Endothelial cell of umbilical vein (primary cell): Measurements from ENCODE around the gene SUSD2. TPM values are rescaled to one million over a fixed set of nuclear protein-coding genes. Genes with fewer than 3 reads are reported as not detected.

ENCODE experiments used
- BruUV-seq: library from RNA; stranded (reverse); fragments of 400-500 nt; replicated peaks from 2 replicates; lab custom pipeline; 2021; lab: Mats Ljungman, UMichigan
- CTCF ChIA-PET: fragments of 300-600, 350-600 bp; sonication (Branson Sonifier 250); formaldehyde crosslinking; loops from one replicate; lab custom pipeline; 2021; ENCODE audit warnings: antibody characterized with exemption, inconsistent platforms; lab: Charles Lee
- POLR2A ChIA-PET: fragments of 300-600, 350-600 bp; sonication (Branson Sonifier 250); formaldehyde crosslinking; loops from one replicate; lab custom pipeline; 2021; ENCODE audit warnings: antibody characterized with exemption, inconsistent platforms; lab: Charles Lee
- DNase-seq: peaks from one replicate; pipeline ENCODE4 v3.0.0-alpha.2; 2011; ENCODE audit warnings: low read depth, low spot score
- FAIRE-seq: peaks from 2 replicates; lab custom pipeline; 2011; peaks lifted over from hg19 to GRCh38; lab: Jason Lieb, UNC
- H2AFZ ChIP-seq: 2 replicates; pipeline ENCODE4 v1.6.0; 2012; ENCODE audit warnings: low read depth, low read length, control low read depth, inconsistent platforms
- H3K27ac ChIP-seq: 2 replicates; pipeline ENCODE4 v1.5.1; 2011; ENCODE audit warnings: low read depth, mild to moderate bottlenecking, control low read depth, low read length, moderate library complexity; ENCODE audit not compliant: insufficient read depth
- H3K27me3 ChIP-seq, 2 experiments: 2 replicates each; pipeline versions ENCODE4 v1.6.0 to v1.6.1; 2011; ENCODE audit warnings: low read length in 2 of 2, mixed read lengths in 1 of 2; ENCODE audit not compliant: control insufficient read depth in 2 of 2, insufficient read depth in 2 of 2
- H3K36me3 ChIP-seq, 2 experiments: 2 replicates in 1 of 2; 3 replicates in 1 of 2; pipeline ENCODE4 v1.5.1; 2011; ENCODE audit warnings: low read length in 2 of 2, mild to moderate bottlenecking in 1 of 2, moderate library complexity in 1 of 2; ENCODE audit not compliant: control insufficient read depth in 2 of 2, insufficient read depth in 2 of 2; ENCODE audit errors: extremely low read depth in 1 of 2
- H3K4me1 ChIP-seq: 3 replicates; pipeline ENCODE4 v1.5.1; 2011; ENCODE audit warnings: mild to moderate bottlenecking, low read length; ENCODE audit not compliant: control insufficient read depth, insufficient read depth; ENCODE audit errors: extremely low read depth
- H3K4me2 ChIP-seq: 2 replicates; pipeline ENCODE4 v1.6.1; 2011; ENCODE audit warnings: low read length, control low read depth, mixed read lengths; ENCODE audit not compliant: insufficient read depth
- H3K4me3 ChIP-seq, 3 experiments: fragments of 200-600 bp in 1 of 3; sonication (generic), shearing (Covaris generic) in 1 of 3; replicated peaks in 1 of 3; 2 replicates each; pipeline ENCODE4 v1.5.1; 2011 to 2016; ENCODE audit warnings: control low read depth in 3 of 3, low read length in 3 of 3, mild to moderate bottlenecking in 2 of 3, inconsistent platforms in 1 of 3, low read depth in 1 of 3, moderate library complexity in 1 of 3; ENCODE audit not compliant: insufficient read depth in 1 of 3
- H3K79me2 ChIP-seq: 2 replicates; pipeline ENCODE4 v1.6.0; 2012; ENCODE audit warnings: low read length, inconsistent platforms; ENCODE audit not compliant: control insufficient read depth, insufficient read depth
- H3K9ac ChIP-seq: replicated peaks from 2 replicates; pipeline ENCODE3; 2011; ENCODE audit warnings: low read length, control low read depth; ENCODE audit not compliant: insufficient read depth; ENCODE audit errors: extremely low read depth
- H3K9me1 ChIP-seq: replicated peaks from 3 replicates; pipeline ENCODE4 v1.6.0; 2011; ENCODE audit warnings: mild to moderate bottlenecking, low read length; ENCODE audit not compliant: control insufficient read depth, insufficient read depth; ENCODE audit errors: extremely low read depth
- H3K9me3 ChIP-seq: replicated peaks from 2 replicates; pipeline ENCODE4 v1.5.1; 2012; ENCODE audit warnings: low read length, inconsistent platforms; ENCODE audit not compliant: control insufficient read depth, insufficient read depth
- H4K20me1 ChIP-seq: replicated peaks from 2 replicates; pipeline ENCODE3; 2011; ENCODE audit warnings: mild to moderate bottlenecking, low read length; ENCODE audit not compliant: control insufficient read depth, insufficient read depth; ENCODE audit errors: extremely low read depth
- CTCF ChIP-seq, 2 donors: IDR thresholded peaks; 1 replicate in 1 of 2; 2 replicates in 1 of 2; pipeline ENCODE4 v1.5.1; 2011; ENCODE audit warnings: low read length in 2 of 2, mild to moderate bottlenecking in 2 of 2, moderate library complexity in 2 of 2, control low read depth in 1 of 2, inconsistent platforms in 1 of 2, low read depth in 1 of 2; ENCODE audit not compliant: insufficient read depth in 1 of 2; ENCODE audit errors: extremely low read depth in 1 of 2
- FOS ChIP-seq: IDR thresholded peaks from 2 replicates; pipeline ENCODE4 v1.6.1; 2011; ENCODE audit warnings: mild to moderate bottlenecking, low read length, moderate library complexity, borderline replicate concordance; ENCODE audit not compliant: insufficient read depth
- dilution Hi-C: fragments of 300-500 bp; cut with MboI; formaldehyde crosslinking; loops from one replicate; pipeline ENCODE4 v1.15.0; 2019; ENCODE audit warnings: low sequenced_read_pairs; ENCODE audit not compliant: extremely low pct_ligation_motif_present
- intact Hi-C: fragments of 100-400 bp; cut with micrococcal nuclease; formaldehyde crosslinking; loops from one replicate; pipeline ENCODE4 v1.10.0; 2022
- polyA plus RNA-seq, 4 experiments: library from polyadenylated mRNA; depleted of rRNA in 3 of 4; stranded (reverse) in 3 of 4; unstranded in 1 of 4; fragments of >200 nt; gene quantifications; 2 replicates each; pipeline versions ENCODE4 v1.2.1 to v1.2.3, GENCODE V29; 2011 to 2012; ENCODE audit warnings: missing spikeins in 1 of 4
- total RNA-seq: library from RNA; stranded (reverse); gene quantifications from 2 replicates; pipeline ENCODE4 v1.2.3, GENCODE V29; 2021

The SUSD2 gene
- total and polyA plus RNA-seq, 2 donors (not counting 3 experiments of a cell fraction or from before 2014, with no cell fraction given): 0.26 to 0.27 TPM

GRCh38 chr22:24200619-24201212 lies 19.4 kb downstream of the SUSD2 start:
- H3K4me1 ChIP-seq: peaks cover 24% of the 10 kb centered on the region
- H3K9me1 ChIP-seq: no peaks in the 10 kb centered on the region
- no peaks in the 10 kb centered on the region for H3K79me2 ChIP-seq
- H3K4me3 ChIP-seq: no peak overlapping the region
- H3K9ac ChIP-seq: no peak overlapping the region
- TF ChIP-seq FOS: peak; percentile 45
- no peak for TF ChIP-seq CTCF (IDR thresholded peaks at IDR 0.05; ENCODE audit: extremely low read depth in 1 of 2, insufficient read depth in 1 of 2, low read depth in 1 of 2, low read length in 2 of 2)
- no peaks in the 10 kb centered on the region for H3K27me3 ChIP-seq
- ChIA-PET POLR2A (no interaction called here), CTCF (interaction anchor here (0.6 to 3.3 kb wide), 5 partner anchors 9 to 42 kb away, joined by 3 to 17 read pairs (median 4); no protein-coding TSS in a partner anchor)
- peak overlapping the region; percentile 14 for H2AFZ ChIP-seq
- peak; percentile 74 for DNase-seq
- H3K9me3 ChIP-seq: no peaks in the 10 kb centered on the region
- intact Hi-C loops (no loop called here), dilution Hi-C loops (no loop called here)
- no peaks in the 10 kb centered on the region for H4K20me1 ChIP-seq
- peak; percentile 82 for FAIRE-seq
- H3K27ac ChIP-seq: peak overlapping the region; percentile 22
- peak overlapping the region; percentile 25 for H3K4me2 ChIP-seq
- BruUV-seq: no TSS peak
- no peaks in the 10 kb centered on the region for H3K36me3 ChIP-seq
